Panc1 (cell line): ENCODE measurements around the gene SLC38A5. TPM values are rescaled to one million over a fixed set of nuclear protein-coding genes. Genes with fewer than 3 reads are reported as not detected.

Experiments
- ATAC-seq: fragments of 200-7000 bp; cut with Tn5 transposase; 2 replicates; pipeline ENCODE4 v1.9.1; 2020; ENCODE audit warnings: mild to moderate bottlenecking, moderate library complexity
- BruUV-seq: library from RNA; stranded (reverse); fragments of 400-500 nt; replicated peaks from 2 replicates; lab custom pipeline; 2021; lab: Mats Ljungman, UMichigan
- CTCF ChIA-PET: fragments of 300-600 bp; sonication (Branson Sonifier 250); formaldehyde crosslinking; loops from one replicate; lab custom pipeline; 2022; ENCODE audit warnings: antibody characterized with exemption; lab: Charles Lee
- POLR2A ChIA-PET: fragments of 300-600 bp; sonication (Branson Sonifier 250); formaldehyde crosslinking; loops from one replicate; lab custom pipeline; 2022; ENCODE audit warnings: antibody characterized with exemption; lab: Charles Lee
- DNase-seq: peaks from one replicate; pipeline ENCODE4 v3.0.0-alpha.2; 2010; ENCODE audit warnings: low read depth, low spot score
- H3K27ac ChIP-seq: 2 replicates; pipeline ENCODE4 v1.5.1; 2011; ENCODE audit warnings: mild to moderate bottlenecking, low read length, inconsistent platforms
- H3K27me3 ChIP-seq: fragments of 200-500 bp; sonication (Bioruptor generic); 2 replicates; pipeline ENCODE4 v1.6.0; 2014; ENCODE audit warnings: low read length, inconsistent platforms; ENCODE audit not compliant: control insufficient read depth, insufficient read depth
- H3K36me3 ChIP-seq: fragments of 200-500 bp; sonication (Bioruptor generic); 2 replicates; pipeline ENCODE4 v1.5.1; 2014; ENCODE audit warnings: inconsistent platforms, mild to moderate bottlenecking, low read length, moderate library complexity; ENCODE audit not compliant: control insufficient read depth, insufficient read depth
- H3K4me1 ChIP-seq: 2 replicates; pipeline ENCODE4 v1.5.1; 2011; ENCODE audit warnings: inconsistent platforms, mild to moderate bottlenecking, low read length, moderate library complexity; ENCODE audit not compliant: control insufficient read depth, insufficient read depth
- H3K4me3 ChIP-seq, 2 experiments: 2 replicates each; pipeline ENCODE4 v1.5.1; 2011 to 2012; ENCODE audit warnings: low read depth in 2 of 2, low read length in 2 of 2, mild to moderate bottlenecking in 2 of 2, inconsistent platforms in 1 of 2, moderate library complexity in 1 of 2
- H3K9me3 ChIP-seq: fragments of 200-500 bp; sonication (Bioruptor generic); 2 replicates; pipeline ENCODE4 v1.5.1; 2014; ENCODE audit warnings: low read depth, mild to moderate bottlenecking, inconsistent platforms, low read length, moderate library complexity; ENCODE audit not compliant: control insufficient read depth, insufficient read depth
- CTCF ChIP-seq: fragments of 450-650 bp; IDR thresholded peaks from 2 replicates; pipeline ENCODE4 v1.5.1; 2017; ENCODE audit warnings: mild to moderate bottlenecking
- POLR2AphosphoS5 ChIP-seq: IDR thresholded peaks from 2 replicates; pipeline ENCODE4 v1.6.1; 2012; ENCODE audit warnings: mild to moderate bottlenecking, low read depth, low read length, moderate library complexity
- SIN3A ChIP-seq: IDR thresholded peaks from 2 replicates; pipeline ENCODE4 v1.6.1; 2012; ENCODE audit warnings: low read depth, mild to moderate bottlenecking, low read length, moderate library complexity, borderline replicate concordance; ENCODE audit not compliant: insufficient read depth
- TCF7L2 ChIP-seq: IDR thresholded peaks from 2 replicates; pipeline ENCODE4 v1.6.1; 2011; ENCODE audit warnings: mild to moderate bottlenecking, low read depth, low read length, inconsistent platforms
- in situ Hi-C: cut with HindIII; loops from 2 replicates; pipeline ENCODE4 v1.10.0; 2016; ENCODE audit warnings: low sequenced_read_pairs, low pct_unique_long_range_greater_than_20kb
- intact Hi-C: fragments of 100-400 bp; cut with micrococcal nuclease; formaldehyde crosslinking; loops from one replicate; pipeline ENCODE4 v1.10.0; 2022; ENCODE audit not compliant: unreplicated experiment
- total RNA-seq: library from RNA; stranded (reverse); gene quantifications from one replicate; pipeline ENCODE4 v1.2.1, GENCODE V29; 2021; ENCODE audit not compliant: unreplicated experiment
- TF ChIP-seq, protein P1 (sequence below), 2 experiments: IDR thresholded peaks; 2 replicates each; pipeline ENCODE4 v1.6.1; 2011 to 2012; ENCODE audit warnings: low read depth in 2 of 2, control low read depth in 1 of 2, low read length in 1 of 2, mild to moderate bottlenecking in 1 of 2, moderate library complexity in 1 of 2; ENCODE audit not compliant: insufficient read depth in 1 of 2

SLC38A5 gene
- total RNA-seq, 1 experiment from 2014 or later: 1.1 TPM

- ChIA-PET POLR2A (no interaction called here), CTCF (no interaction called here)
- ATAC-seq: peak; percentile 97
- in situ Hi-C loops (no loop called here), intact Hi-C loops (loop anchor here (10.0 kb wide), 1 partner anchor 424 kb away; no protein-coding TSS in a partner anchor)
- Histone ChIP-seq H3K27ac (peak within 1 kb of the TSS; percentile 88), H3K4me3 (peak within 1 kb of the TSS; percentile 73 to 84), H3K4me1 (no peaks in the 10 kb centered on the region), H3K9me3 (no peaks in the 10 kb centered on the region), H3K36me3 (no peaks in the 10 kb centered on the region), H3K27me3 (no peaks in the 10 kb centered on the region)
- BruUV-seq: no TSS peak
- DNase-seq: no peak
- peak; percentile 55; the same call in 1 of the 2 replicates for TF ChIP-seq POLR2AphosphoS5
- 0 out of 2 replicates have a peak, but pooled peaks have one; percentile 26 for TF ChIP-seq SIN3A
- TF ChIP-seq, protein P1, sequence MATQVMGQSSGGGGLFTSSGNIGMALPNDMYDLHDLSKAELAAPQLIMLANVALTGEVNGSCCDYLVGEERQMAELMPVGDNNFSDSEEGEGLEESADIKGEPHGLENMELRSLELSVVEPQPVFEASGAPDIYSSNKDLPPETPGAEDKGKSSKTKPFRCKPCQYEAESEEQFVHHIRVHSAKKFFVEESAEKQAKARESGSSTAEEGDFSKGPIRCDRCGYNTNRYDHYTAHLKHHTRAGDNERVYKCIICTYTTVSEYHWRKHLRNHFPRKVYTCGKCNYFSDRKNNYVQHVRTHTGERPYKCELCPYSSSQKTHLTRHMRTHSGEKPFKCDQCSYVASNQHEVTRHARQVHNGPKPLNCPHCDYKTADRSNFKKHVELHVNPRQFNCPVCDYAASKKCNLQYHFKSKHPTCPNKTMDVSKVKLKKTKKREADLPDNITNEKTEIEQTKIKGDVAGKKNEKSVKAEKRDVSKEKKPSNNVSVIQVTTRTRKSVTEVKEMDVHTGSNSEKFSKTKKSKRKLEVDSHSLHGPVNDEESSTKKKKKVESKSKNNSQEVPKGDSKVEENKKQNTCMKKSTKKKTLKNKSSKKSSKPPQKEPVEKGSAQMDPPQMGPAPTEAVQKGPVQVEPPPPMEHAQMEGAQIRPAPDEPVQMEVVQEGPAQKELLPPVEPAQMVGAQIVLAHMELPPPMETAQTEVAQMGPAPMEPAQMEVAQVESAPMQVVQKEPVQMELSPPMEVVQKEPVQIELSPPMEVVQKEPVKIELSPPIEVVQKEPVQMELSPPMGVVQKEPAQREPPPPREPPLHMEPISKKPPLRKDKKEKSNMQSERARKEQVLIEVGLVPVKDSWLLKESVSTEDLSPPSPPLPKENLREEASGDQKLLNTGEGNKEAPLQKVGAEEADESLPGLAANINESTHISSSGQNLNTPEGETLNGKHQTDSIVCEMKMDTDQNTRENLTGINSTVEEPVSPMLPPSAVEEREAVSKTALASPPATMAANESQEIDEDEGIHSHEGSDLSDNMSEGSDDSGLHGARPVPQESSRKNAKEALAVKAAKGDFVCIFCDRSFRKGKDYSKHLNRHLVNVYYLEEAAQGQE (IDR thresholded peaks at IDR 0.05; ENCODE audit: insufficient read depth in 1 of 2, low read depth in 2 of 2, low read length in 1 of 2): no peak
These were observed 38.6 kb upstream of the SLC38A5 start, which contains the start of gene PORCN for GRCh38 chrX:48508400-48509244. Gene PORCN (plus strand): TSS chrX:48508992. CDS start chrX:48509821, 829 bp downstream.

GRCh38 chrX:48507246-48507645, 37.2 kb upstream of the SLC38A5 start:
- H3K9me3 ChIP-seq: no peaks in the 10 kb centered on the region
- intact Hi-C loops: loop anchor here (10.0 kb wide), 1 partner anchor 422 kb away; no protein-coding TSS in a partner anchor
- ChIA-PET POLR2A (interaction anchor here (0.6 kb wide), 1 partner anchor 424 kb away, joined by 4 read pairs; no protein-coding TSS in a partner anchor), CTCF (no interaction called here)
- no peaks in the 10 kb centered on the region for H3K4me1 ChIP-seq
- in situ Hi-C loops: no loop called here
- no TSS peak for BruUV-seq
- H3K4me3 ChIP-seq: no peak overlapping the region
- no peak overlapping the region for H3K27ac ChIP-seq
- H3K36me3 ChIP-seq: no peaks in the 10 kb centered on the region
- ATAC-seq (no peak), DNase-seq (no peak)
- H3K27me3 ChIP-seq: no peaks in the 10 kb centered on the region
- TF ChIP-seq CTCF: no peak
- TF ChIP-seq, protein P1 (IDR thresholded peaks at IDR 0.05; ENCODE audit: insufficient read depth in 1 of 2, low read depth in 2 of 2, low read length in 1 of 2): no peak
- TF ChIP-seq SIN3A: no peak
- TF ChIP-seq TCF7L2: no peak
